Non-pigmented ciliary epithelial cell (primary cell): ENCODE data around the gene KRT82.
A peak's percentile ranks its signal among the peaks of the same experiment; 100 is the strongest.
"Not testable (repeated sequence)": the region's sequence is repeated elsewhere in the genome, so short reads cannot be mapped to it uniquely, and the experiment has no call there.

Source experiments
- DNase-seq: peaks from one replicate; pipeline ENCODE4 v3.0.0-alpha.2; 2010; ENCODE audit warnings: low read depth

Gene KRT82

DNA sequence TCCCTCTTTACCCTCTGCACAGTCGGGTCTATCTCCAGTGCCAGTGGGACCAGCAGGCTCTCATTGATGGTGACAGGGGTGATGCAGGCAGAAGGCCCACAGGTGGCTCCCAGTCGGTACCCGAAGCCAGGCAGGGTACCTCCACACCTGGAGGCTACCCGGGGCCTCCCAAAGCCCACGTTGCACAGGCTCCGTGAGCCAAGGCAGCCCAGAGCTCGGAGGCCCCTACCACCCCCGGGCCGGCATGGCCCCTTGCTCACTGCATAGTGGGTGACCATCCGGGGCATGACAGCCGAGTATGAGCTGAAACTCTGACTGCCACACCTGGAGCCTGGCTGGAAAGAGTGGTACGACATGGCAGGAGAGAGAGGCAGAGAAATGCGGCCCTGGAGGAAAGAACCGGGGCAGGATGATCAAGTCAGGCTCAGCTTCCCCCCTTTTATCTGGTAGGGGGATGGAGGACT is at the start of gene KRT82:
Gene KRT82 (minus strand): TSS at position 414 of the 464 bp plus-strand sequence. CDS start 58 bp downstream, at position 356.
- DNase-seq, result no peak

DNA sequence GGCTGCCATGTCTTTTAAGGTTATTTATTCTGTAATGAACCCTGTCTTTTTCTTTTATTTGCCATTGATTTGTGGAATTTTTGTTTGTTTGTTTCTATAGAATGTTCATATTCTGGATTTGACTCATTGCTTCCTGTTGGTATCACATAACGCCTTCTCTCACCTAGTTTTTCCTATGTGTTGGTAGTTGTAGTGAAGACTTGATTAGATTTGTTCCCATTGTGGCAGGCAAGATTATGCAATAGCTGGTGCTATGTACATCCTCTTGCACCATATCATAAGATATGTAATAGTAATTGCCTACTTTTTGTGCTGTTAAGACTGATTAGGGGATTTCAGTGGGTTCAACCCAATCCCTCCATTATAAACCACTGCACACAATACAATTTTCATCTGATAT is 49.7 kb upstream of the KRT82 start:
- DNase-seq, result no peak

DNA sequence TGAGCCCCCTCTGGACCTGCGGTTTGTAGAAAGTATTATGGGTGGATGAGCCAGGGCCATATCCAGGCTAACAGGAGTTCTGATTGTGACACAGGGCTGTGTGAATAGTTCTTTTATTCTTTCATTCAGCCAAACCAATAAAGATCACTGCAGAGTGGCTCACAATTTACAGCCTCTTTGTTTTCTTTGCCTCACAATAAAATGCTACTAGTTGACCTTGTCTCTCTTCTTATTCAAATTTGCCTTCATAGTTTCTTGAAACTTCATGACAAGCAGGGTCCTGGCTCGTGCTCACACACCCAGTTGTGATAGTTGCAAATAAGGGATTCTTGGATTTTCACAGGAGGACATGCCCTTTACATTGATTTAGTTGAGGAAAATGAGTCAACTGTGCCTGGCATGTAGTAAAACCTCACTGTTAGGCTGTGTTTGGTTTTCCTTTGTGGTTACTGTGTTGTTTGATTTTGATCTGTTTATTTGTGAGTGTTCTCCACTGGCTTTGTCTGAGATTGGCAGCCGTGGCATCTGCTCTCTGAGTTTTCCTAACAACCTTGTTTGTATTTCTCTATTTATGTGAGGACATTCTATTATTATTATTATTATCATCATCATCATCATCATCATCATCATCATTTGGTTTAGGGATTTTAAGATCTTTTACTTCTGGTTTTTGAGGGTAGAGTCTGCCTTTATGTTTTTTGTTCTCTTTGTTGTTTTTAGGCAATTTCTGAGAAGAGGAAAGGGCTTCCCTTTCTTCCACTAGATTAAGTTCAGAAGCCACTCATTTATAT is 48.5 kb upstream of the KRT82 start:
- no peak for DNase-seq

DNA sequence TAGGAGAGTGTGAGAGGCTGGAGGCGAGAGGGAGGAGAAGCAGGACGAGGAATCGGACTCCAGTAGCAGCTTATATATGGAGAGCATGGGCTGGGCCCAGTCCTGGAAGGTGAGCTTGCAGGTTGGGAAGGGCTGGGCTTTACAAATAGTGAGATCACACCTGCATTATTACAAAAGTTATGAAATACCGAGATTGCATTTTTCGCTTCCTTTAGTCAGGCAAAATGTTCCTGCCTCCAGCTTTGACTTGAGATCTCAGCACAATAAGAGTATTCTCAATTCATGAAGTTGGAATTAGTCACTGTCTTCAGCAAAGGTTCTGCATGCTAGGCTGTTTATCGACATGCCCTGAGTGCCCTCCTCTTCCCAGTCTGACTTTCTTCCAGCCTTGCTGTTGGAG is 46.0 kb upstream of the KRT82 start, which contains the start of gene KRT6B:
Gene KRT6B (minus strand): TSS at position 46 of the 400 bp plus-strand sequence. CDS start 68 bp downstream, outside the sequence.
- no peak for DNase-seq

DNA sequence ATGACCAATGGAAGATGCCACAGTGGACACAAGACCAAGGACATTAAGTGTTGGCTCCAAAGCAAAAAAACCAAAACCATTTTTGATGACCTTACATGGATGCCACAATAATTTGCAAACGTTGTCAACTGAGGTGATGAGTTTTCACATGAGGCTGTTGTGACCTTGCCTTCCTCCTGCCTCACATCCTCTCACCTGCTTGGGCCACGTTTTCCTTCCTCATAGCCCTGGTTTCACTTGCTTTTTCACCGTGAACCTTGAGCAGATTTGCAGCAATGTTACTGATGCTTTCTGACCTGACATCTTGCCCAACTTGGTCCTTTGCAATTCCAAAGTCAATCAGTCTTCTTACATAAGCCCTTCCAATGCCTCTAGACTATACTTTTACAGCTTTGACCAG is 42.1 kb upstream of the KRT82 start:
- no peak for DNase-seq

DNA sequence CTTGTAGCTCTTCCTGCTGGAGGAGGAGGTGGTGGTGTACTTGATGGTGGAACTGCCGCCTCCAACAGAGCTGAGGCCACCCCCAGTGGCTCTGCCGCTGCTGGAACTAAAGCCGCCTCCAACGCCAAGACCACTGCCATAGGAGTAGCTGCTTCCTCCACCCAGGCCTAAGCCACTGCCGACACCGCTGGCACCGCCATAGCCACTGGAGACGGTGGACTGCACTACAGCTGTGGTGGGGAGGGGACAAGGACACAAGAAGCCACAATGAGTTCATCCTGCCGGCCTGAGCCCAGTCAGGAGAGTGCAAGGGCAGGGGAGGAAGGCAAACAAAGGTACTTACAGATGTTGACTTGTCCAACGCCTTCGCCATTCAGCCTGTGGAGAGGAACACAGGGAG is 41.1 kb upstream of the KRT82 start:
- DNase-seq, result not testable (repeated sequence)

DNA sequence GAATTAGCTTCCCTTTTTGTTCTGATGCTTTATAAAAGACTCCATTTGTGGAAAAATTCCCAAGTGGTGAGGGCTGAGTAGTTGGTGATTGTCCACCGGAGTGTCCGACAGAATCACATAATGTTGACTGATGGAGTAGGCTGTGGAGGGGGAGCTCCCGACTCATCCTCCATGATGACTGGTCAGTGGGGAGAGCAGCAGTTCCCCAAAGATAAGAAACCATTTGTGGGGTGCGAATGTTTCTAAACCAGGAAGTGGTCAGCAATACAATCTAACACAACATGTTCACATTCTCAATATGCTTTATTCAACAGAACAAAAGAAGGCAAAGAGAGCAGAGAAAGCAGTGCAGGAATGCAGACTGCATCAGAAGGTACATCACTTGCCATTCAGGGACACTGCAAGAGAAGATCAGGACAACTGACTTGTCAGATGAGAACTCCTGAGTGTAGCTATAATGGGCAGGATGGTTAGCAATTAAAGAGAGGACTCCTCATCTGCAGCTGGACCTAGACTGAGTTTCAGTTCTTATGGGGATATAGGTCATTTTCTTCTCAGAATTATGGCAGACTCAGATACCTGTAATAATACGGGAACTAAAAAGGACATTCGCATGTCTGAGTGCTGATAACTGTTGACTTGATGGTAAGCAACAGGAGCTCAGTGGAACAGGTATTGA is 40.4 kb upstream of the KRT82 start:
- no peak for DNase-seq

DNA sequence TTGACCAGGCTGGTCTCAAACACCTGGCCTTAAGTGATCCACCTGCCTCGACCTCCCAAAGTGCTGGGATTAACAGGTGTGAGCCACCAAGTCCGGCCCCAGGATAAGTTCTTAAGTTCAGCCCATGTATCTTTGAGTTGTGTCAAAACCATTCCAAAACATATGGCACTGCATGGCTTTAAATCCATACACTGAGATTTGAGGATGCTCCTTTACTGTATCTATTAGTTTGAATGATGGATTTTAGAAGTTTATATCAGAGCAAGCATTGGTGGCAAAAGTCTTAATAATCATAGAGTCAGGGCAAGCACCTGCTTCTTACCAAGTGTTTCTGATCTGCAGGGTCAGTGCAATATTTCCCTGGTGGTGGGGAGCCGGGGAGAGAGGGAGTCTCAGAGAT is 39.7 kb upstream of the KRT82 start:
- no peak for DNase-seq

DNA sequence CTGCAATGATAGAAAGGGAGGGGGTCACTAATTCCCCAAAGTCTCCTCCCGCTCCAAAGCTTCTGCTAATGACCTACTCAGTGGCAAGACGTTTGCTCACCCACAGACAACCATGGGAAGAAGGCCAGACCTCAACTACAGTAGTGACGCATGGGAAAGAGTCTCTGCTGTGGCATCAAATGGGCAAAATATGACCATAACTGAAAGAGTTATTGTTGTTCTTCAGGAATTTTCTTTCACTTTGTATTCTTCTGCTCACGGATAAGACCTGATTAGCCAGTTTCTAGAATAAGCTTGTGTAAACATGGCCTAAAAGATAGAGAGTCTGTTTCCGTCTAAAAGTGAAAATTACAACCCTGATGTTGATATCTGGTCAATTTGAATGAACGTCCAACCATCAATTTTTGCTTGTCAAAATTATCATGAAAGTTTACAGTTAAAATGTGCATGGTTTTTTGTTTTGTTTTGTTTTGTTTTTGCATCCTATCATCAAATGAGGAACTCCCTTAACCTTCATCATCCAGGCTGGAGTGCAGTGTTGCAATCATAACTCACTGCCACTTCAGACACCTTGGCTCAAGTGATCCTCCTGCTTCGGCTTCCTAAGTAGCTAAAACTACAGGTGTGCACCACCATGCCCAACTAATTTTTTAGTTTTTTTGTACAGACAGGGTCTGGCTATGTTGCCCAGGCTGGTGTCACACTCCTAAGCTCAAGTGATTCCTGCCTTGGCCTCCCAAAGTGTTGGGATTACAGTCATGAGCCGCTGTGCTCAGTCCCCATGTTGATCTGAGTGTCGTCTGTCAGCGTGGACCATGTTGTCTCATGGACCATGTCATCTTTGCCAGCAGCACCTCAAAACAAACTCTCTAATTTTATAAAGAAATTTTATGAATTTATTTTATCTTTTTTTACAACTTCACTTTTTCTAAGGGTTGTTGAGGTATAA is 38.8 kb upstream of the KRT82 start:
- no peak for DNase-seq

DNA sequence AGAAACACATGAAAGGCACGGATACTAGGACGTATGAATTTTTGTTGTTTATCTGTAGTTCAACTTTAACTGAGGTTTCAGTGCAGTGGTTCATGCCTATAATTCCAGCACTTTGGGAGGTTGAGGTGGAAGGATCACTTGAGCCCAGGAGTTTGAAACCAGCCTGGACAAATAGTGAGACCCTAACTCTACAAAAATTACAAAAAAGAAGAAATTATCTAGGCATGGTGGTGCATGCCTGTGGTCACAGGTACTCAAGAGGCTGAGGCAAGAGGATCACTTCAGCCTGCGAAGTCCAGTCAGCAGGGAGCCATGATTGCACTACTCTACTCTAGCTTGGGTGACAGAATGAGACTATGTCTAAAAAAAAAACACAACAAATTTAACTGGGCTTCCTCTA is 37.8 kb upstream of the KRT82 start:
- no peak for DNase-seq

DNA sequence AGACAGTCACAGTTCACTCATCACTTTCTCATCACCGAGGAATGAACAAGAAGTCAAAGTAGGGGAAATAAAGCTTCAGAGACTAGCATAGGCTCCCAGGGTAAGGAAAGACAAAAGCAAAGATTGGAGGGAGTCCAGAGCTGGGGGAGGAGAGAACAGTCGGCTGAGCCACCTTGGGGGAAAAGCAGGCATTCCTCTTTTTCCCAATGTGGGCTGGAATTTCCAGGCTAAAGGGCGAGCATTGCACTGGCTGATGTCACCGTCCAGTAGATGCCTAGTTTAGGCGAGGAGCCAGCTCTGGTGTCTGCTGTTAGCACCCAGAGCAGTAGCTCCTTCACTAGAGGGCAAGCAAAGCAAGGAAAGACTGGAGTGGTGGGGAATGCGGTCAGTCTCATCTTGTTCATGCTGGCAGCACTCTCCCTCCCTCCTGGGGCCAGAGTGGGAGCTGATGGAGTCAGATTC is 36.5 kb upstream of the KRT82 start:
- DNase-seq, result peak; percentile 10

DNA sequence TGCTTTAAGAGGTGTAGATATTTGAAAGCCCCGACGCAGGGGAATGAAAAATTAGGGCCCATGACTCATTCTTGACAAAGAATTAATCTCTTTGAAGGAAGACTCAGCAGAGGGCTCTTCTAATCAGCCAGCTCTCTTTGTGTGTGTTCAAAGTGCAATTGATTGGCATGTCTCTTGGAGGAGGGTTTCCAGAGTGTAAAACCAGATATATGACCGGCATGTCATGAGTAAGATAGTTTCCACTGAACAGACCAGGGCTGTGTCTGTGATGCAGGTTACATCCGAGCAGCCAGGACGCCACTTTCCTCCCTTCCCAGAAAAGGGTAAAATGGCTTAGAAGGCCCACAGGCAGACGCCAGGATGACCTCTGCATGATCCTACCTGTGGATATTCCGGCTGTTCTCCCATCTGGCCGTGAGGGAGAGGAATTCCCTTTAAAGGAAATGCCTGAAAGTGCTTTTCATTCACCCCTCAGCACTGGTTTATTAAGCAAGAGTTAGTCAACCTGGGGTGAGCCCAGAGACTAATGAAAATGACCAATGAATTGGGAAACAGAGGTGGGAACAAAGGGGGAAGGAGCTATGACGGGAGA is 35.3 kb upstream of the KRT82 start:
- no peak for DNase-seq

DNA sequence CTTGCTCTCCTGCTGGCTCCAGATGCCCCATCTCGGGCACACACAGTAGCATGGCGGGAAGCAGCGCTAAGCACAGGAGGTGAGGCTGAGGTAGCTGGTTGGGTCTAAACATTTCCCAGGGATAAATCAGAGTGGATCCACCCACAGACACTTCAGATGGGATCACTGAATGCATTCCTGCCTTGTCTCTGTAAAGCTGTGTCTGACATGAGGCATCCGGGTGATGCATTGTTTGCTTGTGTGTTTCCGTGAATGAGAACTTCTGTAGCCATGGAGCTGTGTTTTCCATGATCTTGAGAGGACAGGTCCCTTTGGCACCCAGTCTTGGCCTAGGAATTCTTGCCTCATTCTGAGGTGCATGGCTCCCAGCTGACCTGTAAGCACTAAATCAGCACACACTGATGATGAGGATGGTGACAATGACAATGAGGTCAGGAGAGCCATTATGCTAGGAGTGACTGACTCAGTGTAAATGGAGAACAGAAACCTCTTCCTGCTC is 34.7 kb upstream of the KRT82 start:
- peak; percentile 14 for DNase-seq

DNA sequence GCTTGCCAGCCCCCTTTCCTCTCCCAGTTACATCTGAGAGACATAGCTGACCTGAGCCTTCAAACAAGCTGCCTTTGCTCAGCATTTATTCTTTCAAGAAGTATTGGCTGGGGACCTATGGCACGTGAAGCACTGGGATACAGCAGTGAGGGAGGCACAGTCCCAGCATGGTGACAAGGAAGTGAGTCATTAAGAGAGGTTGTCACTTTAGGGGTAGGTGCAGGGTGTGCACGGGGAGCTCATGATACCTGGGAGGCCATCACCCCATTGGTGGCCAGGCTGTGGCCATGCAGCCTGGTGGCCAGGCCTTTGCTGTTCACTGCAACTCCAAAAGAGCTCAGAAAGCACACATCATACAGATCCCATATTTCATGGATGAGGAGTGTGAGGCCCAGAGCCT is 33.7 kb upstream of the KRT82 start:
- no peak for DNase-seq

DNA sequence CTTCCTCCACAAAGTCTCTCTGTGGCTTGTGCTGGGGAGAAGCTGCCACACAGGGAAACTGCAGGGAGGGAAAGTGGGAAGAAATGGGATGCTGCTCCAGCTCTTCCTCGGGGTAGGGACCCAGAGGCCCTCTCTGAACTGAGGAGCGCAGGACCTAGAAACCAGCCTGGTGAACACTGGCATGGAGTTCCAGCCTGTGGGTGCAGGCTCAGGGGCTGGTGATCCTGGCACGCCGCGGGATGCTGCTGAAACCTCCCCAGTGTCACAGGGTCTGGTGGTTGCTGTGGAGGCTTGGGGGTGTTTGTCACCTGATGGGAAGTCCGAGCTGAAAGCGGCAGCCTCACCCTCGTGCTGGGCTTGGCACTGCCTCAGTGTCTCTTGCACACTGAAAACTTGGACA is 33.3 kb upstream of the KRT82 start:
- no peak for DNase-seq

DNA sequence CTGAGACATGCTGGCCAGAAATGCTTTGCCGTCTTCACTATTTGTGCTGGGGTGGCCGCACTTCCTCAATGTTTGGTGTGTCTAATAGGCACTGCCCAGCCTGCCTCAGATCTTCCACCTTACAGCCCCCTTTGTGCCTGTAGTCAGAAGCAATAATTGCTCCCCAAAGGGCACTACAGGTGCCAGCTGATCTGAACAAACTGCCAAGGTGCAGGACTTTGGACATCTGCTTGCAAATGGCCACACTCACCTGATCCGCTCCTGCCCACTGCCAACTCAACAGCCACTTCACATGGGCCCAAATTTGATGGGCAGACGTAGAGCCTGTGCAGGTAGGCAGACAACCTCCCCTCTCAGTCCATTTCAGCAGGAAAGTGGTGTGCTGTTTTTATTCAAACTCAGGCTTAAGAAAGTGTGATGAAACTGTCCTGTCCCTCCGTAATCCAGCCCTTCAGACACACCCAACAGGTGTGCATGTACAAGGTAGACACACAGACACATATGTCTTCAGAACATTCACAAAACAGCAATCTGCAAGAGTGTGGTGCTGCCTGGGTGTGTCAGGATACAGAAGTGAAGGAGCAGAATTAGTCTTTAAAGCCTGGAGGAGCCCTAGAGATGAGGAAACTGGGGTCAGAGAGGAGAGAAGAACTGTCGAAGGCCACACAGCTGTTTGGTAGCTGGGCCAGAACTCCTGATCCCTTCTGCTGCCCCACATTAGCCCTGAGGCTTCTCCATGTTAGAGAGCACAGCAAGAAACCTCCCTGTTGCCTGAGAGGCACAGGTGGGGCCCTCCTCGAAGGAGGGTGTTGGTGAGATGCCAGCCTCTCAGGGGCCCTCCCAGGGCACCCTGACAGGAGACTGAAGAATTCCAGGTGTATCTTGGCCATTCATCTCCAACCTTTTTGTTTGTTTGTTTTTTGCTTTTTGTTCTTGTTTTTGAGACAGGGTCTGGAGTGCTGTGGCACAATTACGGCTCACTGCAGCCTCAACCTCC is 32.5 kb upstream of the KRT82 start:
- DNase-seq, result no peak

DNA sequence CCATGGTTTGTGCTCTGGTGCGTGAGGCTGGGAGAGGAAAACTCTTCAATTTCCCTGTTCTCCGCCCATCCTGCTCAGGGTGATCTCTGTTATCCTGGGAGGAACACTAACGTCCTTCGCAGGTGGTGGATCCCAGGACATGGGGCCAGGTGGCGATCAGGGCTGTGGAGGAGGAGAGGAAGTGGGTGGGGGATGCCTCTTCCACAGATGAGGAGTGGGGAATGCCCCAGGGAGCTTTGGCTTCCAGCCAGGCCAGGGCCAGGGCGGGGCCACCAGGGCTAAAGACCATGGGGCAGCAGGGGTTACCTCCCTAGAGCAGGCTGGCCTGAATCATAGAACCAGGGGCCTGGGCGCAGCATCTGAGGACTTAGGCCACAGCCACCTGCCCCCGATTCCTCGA is 31.4 kb upstream of the KRT82 start:
- DNase-seq, result no peak

DNA sequence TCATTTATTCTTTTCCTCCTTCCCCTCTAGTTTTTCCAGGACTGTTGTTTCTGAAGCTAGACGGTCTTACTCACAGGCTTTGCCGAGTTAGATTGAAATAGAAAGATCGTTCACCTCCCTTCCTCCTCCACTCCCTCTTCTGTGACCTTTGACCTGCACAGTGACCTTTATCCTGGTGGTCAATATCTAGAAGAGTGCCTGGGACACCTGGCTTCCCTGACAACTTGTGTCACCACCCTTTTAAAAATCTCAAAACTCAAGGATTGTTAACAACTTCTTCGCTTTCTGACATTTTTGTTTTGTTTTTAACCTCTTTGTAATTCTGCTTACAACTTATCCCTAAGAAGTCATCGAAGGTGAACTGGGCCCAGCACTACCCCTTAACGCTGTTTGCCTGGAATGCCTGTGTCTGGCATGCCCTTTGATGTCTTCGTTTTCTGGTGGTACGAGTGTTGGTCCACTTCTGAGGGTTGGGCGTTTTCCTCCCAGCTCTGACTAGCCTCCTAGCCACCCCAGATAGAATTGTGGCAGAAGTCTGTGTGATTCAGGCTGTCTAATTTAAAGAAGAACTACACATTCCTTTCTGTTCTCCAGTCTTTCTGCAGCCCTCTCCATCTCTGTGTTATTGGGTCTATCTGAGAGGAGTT is 30.8 kb upstream of the KRT82 start:
- no peak for DNase-seq

DNA sequence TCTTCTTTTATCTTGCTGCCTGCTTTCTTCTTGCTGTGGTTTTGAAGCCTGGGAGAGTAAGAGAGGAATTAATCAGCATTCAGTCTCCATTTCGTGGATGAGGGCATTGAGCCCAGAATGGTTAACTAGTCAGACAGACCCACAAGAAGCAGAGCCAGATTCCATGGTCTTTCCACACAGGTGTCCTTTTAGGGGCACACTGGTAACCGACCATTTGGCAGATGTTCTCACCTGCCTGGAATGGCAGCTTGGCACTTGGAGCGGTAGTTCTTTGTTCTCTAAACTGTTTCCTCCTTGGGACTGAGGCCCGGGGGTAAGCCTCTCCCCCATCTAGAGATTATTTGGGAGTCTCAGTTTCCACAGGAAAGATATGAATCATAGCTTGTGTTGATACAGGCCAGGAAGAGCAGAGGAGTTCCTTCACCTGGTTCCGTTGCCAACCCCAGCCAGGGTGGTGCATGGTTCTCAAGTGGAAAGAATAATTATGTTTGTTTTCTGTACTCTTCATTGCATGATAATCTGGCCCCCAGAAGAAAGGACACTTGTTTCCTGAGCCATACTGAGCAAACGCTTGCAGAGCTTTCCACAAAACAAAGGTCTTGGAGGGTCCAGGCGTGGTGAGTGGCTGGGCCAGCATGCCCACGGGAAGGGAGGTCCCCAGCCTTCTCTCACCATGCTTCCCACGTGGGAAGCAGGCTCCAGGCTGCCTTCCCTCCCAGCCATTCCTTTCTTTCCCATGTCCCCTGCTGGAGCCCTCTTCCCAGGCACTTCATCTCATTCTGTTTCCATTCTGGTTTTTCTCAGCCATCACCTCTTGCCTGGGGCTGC is 30.1 kb upstream of the KRT82 start:
- no peak for DNase-seq
